Activated CD4-positive, alpha-beta memory T cell treated with anti-CD3 and anti-CD28 coated beads for 36 hours (primary cell): ENCODE measurements around the gene NAB1. TPM values are rescaled to one million over a fixed set of nuclear protein-coding genes. Genes with fewer than 3 reads are reported as not detected.

ENCODE experiments used
- CTCF ChIA-PET: fragments of 350-600 bp; sonication (Branson Sonifier 250); formaldehyde crosslinking; loops from one replicate; lab custom pipeline; 2021; ENCODE audit warnings: antibody characterized with exemption, inconsistent platforms; lab: Charles Lee
- POLR2A ChIA-PET: fragments of 350-600 bp; sonication (Branson Sonifier 250); formaldehyde crosslinking; loops from one replicate; lab custom pipeline; 2021; ENCODE audit warnings: antibody characterized with exemption; lab: Charles Lee
- DNase-seq: peaks from one replicate; pipeline ENCODE4 v3.0.0-alpha.2; 2020
- H3K27ac Mint-ChIP-seq: one replicate; pipeline ENCODE4 v1.8.0; 2021; ENCODE audit warnings: mixed read lengths
- H3K27me3 Mint-ChIP-seq: one replicate; pipeline ENCODE4 v1.8.0; 2021; ENCODE audit warnings: mixed read lengths
- H3K36me3 Mint-ChIP-seq: one replicate; pipeline ENCODE4 v1.8.0; 2021; ENCODE audit warnings: mixed read lengths
- H3K4me1 Mint-ChIP-seq: one replicate; pipeline ENCODE4 v1.8.0; 2021; ENCODE audit warnings: low read depth, mixed read lengths
- H3K4me3 Mint-ChIP-seq: one replicate; pipeline ENCODE4 v1.8.0; 2021; ENCODE audit warnings: mild to moderate bottlenecking, mixed read lengths
- H3K9me3 Mint-ChIP-seq: one replicate; pipeline ENCODE4 v1.8.0; 2021; ENCODE audit warnings: mixed read lengths
- intact Hi-C: fragments of 100-400 bp; cut with micrococcal nuclease; formaldehyde crosslinking; loops from one replicate; pipeline ENCODE4 v1.15.1; 2023
- total RNA-seq, 2 experiments: library from RNA; stranded (reverse); gene quantifications; one replicate each; pipeline ENCODE4 v1.2.3, GENCODE V29; 2021

NAB1 gene
- total RNA-seq, 2 experiments from 2014 or later: 48.7 to 51.5 TPM

DNA sequence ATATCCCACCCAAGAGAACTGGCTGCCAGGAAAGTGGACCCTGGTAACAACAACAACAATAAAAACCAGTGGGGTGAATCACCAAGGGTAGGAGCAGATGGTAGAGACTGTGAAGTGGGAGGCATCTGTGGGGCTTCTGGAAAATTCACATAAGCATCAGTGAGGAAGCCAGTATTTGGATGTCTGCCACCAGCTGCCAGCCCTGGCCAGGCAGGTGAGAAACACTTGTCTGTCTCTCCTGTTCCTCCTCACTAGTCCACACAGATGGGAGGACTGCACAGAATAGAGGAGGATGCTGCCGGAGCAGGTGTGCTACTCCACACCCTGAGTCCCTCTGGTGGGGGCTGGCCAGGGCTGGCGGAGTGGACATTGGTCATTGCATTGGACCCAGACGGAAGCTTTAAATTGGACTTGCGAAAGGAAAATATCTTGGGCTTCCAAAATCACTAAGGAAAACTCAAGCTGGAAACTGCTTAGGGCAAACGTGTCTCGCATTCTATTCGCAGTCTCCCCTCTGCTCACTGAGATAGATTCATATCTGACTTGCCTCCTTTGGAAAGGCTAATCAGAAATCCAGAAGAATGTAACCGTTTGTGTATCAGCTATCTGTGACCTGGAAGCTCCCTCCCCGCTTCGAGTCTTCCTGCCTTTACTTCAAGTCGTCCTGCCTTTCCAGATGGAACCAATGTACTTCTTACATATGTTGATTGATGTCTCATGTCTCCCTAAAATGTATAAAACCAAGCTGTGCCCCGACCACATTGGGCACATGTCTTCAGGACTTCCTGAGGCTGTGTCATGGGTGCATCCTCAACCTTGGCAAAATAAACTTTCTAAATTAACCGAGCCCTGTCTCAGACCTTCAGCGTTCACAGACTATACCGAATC lies 69.1 kb downstream of the NAB1 start:
- Mint-ChIP-seq H3K4me1 (peaks cover 81% of the 10 kb centered on the region), H3K27me3 (no peaks in the 10 kb centered on the region), H3K27ac (peak overlapping the region; percentile 97), H3K4me3 (peak overlapping the region; percentile 62), H3K9me3 (no peaks in the 10 kb centered on the region), H3K36me3 (no peaks in the 10 kb centered on the region)
- POLR2A ChIA-PET: interaction anchor here (1.5 to 2.8 kb wide), 4 partner anchors 24 to 67 kb away, joined by 6 to 25 read pairs (median 8); no protein-coding TSS in a partner anchor
- CTCF ChIA-PET: interaction anchor here (1.1 to 3.6 kb wide), 2 partner anchors 38 to 64 kb away, joined by 4 to 18 read pairs; no protein-coding TSS in a partner anchor
- intact Hi-C loops: loop anchor here (1.0 to 2.0 kb wide), 5 partner anchors 40 to 476 kb away; no protein-coding TSS in a partner anchor
- peak; percentile 63 for DNase-seq

DNA sequence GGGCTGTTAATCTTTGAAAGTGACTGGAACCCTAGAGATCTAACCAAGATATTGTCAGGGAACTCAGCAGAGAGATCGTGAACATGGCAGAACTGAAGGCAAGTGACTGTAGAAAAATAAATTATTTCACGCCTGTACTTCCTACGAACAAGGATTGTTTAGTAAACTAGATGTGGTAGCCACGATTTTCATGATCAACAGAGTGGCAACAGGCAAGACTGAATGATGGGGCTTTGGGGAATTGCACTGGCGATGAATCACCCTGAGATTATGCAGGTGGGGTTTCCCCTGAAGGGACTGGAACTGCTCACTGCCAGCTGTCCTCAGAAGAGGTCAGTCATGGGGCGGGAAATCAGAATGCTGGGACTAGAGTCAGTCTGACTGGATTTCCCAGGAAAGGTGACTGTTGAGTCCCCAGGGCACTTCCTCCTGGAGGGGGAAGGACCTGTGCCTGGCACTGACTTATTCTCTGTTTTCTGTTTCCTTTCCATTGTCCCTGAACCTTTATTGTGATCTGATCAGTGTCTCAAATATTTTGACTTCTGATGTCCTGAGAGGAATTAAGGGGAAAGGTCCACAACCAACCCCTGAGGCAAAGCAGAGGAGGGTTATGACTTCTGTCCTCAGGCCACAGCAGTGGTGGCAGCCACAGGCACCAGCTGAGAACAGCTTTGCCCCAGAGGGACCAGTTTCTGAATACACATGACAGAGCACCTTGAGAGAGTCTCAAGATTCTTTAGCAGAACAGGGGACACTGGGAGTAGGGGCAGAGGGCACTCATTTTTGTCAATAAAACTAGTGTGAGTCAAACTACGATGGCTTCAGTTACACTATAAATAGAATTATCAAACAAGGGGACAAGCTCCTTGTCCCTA lies 70.0 kb downstream of the NAB1 start:
- CTCF ChIA-PET: interaction anchor here (1.1 to 3.6 kb wide), 2 partner anchors 39 to 63 kb away, joined by 4 to 18 read pairs; no protein-coding TSS in a partner anchor
- DNase-seq: peak; percentile 91
- no peaks in the 10 kb centered on the region for H3K36me3 Mint-ChIP-seq
- peak overlapping the region; percentile 62 for H3K4me3 Mint-ChIP-seq
- H3K27ac Mint-ChIP-seq: peak overlapping the region; percentile 97
- H3K9me3 Mint-ChIP-seq: no peaks in the 10 kb centered on the region
- intact Hi-C loops: loop anchor here (1.0 to 2.0 kb wide), 5 partner anchors 41 to 475 kb away; no protein-coding TSS in a partner anchor
- POLR2A ChIA-PET: interaction anchor here (1.2 to 2.8 kb wide), 7 partner anchors 10 to 163 kb away, joined by 4 to 25 read pairs (median 6); no protein-coding TSS in a partner anchor
- H3K4me1 Mint-ChIP-seq: peaks cover 84% of the 10 kb centered on the region
- no peaks in the 10 kb centered on the region for H3K27me3 Mint-ChIP-seq

DNA sequence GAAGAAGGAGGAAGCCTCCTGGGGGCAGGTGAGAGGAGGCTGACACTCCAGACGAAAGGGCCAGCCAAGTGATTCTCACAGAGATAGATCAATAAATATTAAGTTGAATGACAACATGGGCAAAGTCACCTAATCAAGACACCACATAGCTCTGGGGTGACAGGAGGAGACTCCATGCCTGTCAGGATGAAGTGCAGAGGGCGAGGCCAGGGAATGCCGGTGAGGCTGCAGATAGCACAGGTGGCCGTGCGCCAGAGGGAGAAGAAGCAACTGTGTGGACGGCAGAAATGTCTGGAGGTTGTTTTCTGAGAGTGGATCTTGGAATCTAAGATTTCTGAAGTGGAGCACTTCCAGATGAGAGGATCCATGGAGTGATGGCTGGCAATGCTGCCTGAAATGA lies 71.4 kb downstream of the NAB1 start:
- no peak for DNase-seq
- H3K4me1 Mint-ChIP-seq: peaks cover 81% of the 10 kb centered on the region
- intact Hi-C loops: loop anchor here (5.0 kb wide), 2 partner anchors 302 to 1278 kb away; partner anchors contain the start of gene WDR75
- H3K9me3 Mint-ChIP-seq: no peaks in the 10 kb centered on the region
- no peaks in the 10 kb centered on the region for H3K36me3 Mint-ChIP-seq
- H3K27ac Mint-ChIP-seq: peak overlapping the region; percentile 97
- POLR2A ChIA-PET: interaction anchor here (0.8 to 2.8 kb wide), 6 partner anchors 12 to 186 kb away, joined by 3 to 45 read pairs (median 4); partner anchors contain the start of gene NEMP2
- no peaks in the 10 kb centered on the region for H3K27me3 Mint-ChIP-seq
- CTCF ChIA-PET: interaction anchor here (1.1 to 3.6 kb wide), 3 partner anchors 41 to 46 kb away, joined by 3 to 18 read pairs (median 6); no protein-coding TSS in a partner anchor
- H3K4me3 Mint-ChIP-seq: no peak overlapping the region

DNA sequence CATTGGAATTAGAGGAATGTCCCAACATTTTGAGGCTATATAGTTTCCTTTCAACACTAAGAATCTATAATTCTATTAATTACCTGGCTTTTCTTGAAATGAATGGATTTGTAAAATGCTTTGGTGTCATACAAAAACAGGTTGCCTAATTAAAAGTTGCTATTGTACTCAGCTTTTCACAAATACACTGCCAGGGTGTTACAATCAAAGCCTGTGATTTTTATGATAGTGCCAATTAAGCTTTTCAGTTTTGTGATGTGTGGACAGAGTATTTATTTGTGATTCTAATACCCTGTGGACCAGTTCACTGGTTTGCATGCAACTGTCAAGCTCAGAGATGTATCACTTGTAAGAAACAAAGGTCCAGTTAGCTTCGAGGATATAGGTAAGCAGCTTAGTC lies 71.8 kb downstream of the NAB1 start:
- H3K9me3 Mint-ChIP-seq: no peaks in the 10 kb centered on the region
- H3K4me1 Mint-ChIP-seq: peaks cover 85% of the 10 kb centered on the region
- H3K27ac Mint-ChIP-seq: peak overlapping the region; percentile 97
- H3K4me3 Mint-ChIP-seq: no peak overlapping the region
- ChIA-PET CTCF (interaction anchor here (1.1 to 3.6 kb wide), 3 partner anchors 41 to 46 kb away, joined by 3 to 18 read pairs (median 6); no protein-coding TSS in a partner anchor), POLR2A (interaction anchor here (0.8 to 2.8 kb wide), 5 partner anchors 13 to 187 kb away, joined by 3 to 45 read pairs (median 4); partner anchors contain the start of gene NEMP2)
- no peaks in the 10 kb centered on the region for H3K36me3 Mint-ChIP-seq
- intact Hi-C loops: loop anchor here (5.0 kb wide), 2 partner anchors 302 to 1278 kb away; partner anchors contain the start of gene WDR75
- no peak for DNase-seq
- no peaks in the 10 kb centered on the region for H3K27me3 Mint-ChIP-seq

GRCh38 chr2:190722061-190722759 lies 73.3 kb downstream of the NAB1 start:
- H3K27me3 Mint-ChIP-seq: no peaks in the 10 kb centered on the region
- peak overlapping the region; percentile 97 for H3K27ac Mint-ChIP-seq
- H3K4me1 Mint-ChIP-seq: peaks cover 83% of the 10 kb centered on the region
- peak; percentile 60 for DNase-seq
- no peaks in the 10 kb centered on the region for H3K9me3 Mint-ChIP-seq
- H3K4me3 Mint-ChIP-seq: peak overlapping the region; percentile 63
- ChIA-PET CTCF (interaction anchor here (1.0 to 1.9 kb wide), 5 partner anchors 14 to 188 kb away, joined by 3 to 7 read pairs (median 3); no protein-coding TSS in a partner anchor), POLR2A (interaction anchor here (0.7 to 2.8 kb wide), 13 partner anchors 10 to 466 kb away, joined by 3 to 45 read pairs (median 4); partner anchors contain the start of genes GLS and NAB1)
- H3K36me3 Mint-ChIP-seq: no peaks in the 10 kb centered on the region
- intact Hi-C loops: loop anchor here (1.0 to 5.0 kb wide), 16 partner anchors 14 to 1280 kb away; partner anchors contain the start of genes ASNSD1, NAB1, NABP1 and NEMP2

DNA sequence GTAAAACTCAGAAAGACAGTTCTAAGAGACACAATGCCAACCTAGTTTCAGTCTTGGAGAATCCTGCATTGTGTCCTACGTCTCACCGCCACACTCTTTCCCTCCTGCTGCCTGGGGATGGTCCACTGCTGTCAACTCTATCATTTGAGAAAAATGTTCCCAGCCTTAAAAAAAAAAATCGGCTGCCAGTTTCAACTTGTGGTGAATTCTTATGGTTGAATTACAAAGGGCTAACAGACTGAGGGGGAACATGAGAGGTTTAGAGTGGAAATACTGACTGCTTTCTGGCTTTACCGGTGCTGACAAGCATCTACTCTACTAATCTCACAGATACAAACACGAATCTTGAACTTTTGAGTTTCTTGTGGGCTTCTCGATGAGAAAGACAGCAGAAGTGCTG lies 74.0 kb downstream of the NAB1 start:
- DNase-seq: peak; percentile 27
- Mint-ChIP-seq H3K4me1 (peaks cover 77% of the 10 kb centered on the region), H3K9me3 (no peaks in the 10 kb centered on the region), H3K36me3 (no peaks in the 10 kb centered on the region), H3K27ac (peak overlapping the region; percentile 97), H3K4me3 (peak overlapping the region; percentile 63), H3K27me3 (no peaks in the 10 kb centered on the region)
- POLR2A ChIA-PET: interaction anchor here (0.7 to 2.8 kb wide), 11 partner anchors 9 to 467 kb away, joined by 3 to 45 read pairs (median 4); partner anchors contain the start of genes GLS and NAB1
- CTCF ChIA-PET: interaction anchor here (1.0 to 1.6 kb wide), 3 partner anchors 44 to 189 kb away, joined by 3 to 7 read pairs (median 3); no protein-coding TSS in a partner anchor
- intact Hi-C loops: loop anchor here (1.0 to 5.0 kb wide), 17 partner anchors 15 to 1281 kb away; partner anchors contain the start of genes ASNSD1, NAB1, NABP1 and NEMP2

DNA sequence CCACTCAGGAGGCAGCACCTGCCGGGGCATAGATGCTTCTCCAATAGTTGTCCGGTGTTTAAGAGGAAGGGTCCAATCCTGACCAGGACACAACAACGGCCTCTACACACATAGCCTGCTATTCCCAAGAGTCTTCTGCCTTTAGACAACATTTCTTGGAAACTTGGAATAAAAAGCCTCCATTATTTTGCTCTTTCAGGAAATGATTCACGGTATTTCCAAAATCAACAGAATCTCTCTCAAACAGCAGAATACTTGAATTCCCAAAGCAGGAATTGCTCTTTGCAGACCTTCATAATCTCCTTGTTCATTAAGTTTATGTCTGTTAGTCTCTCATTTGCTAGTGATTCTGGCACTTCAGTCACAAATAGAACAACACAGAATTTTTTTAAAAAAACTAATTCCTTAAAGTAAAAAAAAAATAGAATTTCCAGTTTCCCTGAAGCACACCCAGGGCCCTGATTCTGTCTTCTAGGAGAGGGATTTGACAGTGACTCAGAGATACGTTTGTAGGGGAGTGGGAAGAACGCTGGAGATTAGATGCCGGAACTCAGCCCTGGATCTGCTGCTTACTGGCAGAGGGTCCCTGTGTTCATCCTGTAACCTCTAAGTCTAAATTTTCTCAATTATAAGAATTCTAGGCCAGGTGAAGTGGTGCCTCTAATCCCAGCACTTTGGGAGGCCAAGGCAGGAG lies 74.7 kb downstream of the NAB1 start:
- ChIA-PET POLR2A (no interaction called here), CTCF (no interaction called here)
- no peaks in the 10 kb centered on the region for H3K36me3 Mint-ChIP-seq
- H3K4me3 Mint-ChIP-seq: peak overlapping the region; percentile 63
- intact Hi-C loops: loop anchor here (1.0 to 5.0 kb wide), 7 partner anchors 24 to 1281 kb away; partner anchors contain the start of genes NABP1, NEMP2, STAT4 and WDR75
- H3K27ac Mint-ChIP-seq: peak overlapping the region; percentile 97
- H3K4me1 Mint-ChIP-seq: peaks cover 70% of the 10 kb centered on the region
- DNase-seq: no peak
- no peaks in the 10 kb centered on the region for H3K27me3 Mint-ChIP-seq
- H3K9me3 Mint-ChIP-seq: no peaks in the 10 kb centered on the region

GRCh38 chr2:190726255-190726654 lies 77.4 kb downstream of the NAB1 start:
- ChIA-PET POLR2A (no interaction called here), CTCF (no interaction called here)
- H3K27me3 Mint-ChIP-seq: no peaks in the 10 kb centered on the region
- no peak overlapping the region for H3K27ac Mint-ChIP-seq
- intact Hi-C loops: no loop called here
- no peak overlapping the region for H3K4me3 Mint-ChIP-seq
- H3K4me1 Mint-ChIP-seq: peaks cover 44% of the 10 kb centered on the region
- DNase-seq: no peak
- H3K36me3 Mint-ChIP-seq: no peaks in the 10 kb centered on the region
- H3K9me3 Mint-ChIP-seq: no peaks in the 10 kb centered on the region

DNA sequence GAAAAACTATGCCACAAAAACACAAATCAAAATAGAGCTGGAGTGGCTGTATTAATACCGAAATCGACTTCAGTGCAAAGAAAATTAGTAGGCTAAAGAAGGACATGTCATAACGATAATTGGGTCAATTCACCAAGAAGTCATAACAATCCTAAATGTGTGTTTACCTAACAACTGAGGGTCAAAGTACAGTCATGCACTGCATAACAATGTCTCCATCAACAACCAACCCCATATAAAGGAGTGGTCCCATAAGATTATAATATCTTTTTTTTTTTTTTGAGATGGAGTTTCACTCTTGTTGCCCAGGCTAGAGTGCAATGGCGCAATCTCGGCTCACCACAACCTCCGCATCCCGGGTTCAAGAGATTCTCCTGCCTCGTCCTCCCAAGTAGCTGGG lies 87.5 kb downstream of the NAB1 start:
- H3K9me3 Mint-ChIP-seq: no peaks in the 10 kb centered on the region

GRCh38 chr2:190740449-190740848 lies 91.6 kb downstream of the NAB1 start:
- Mint-ChIP-seq H3K4me3 (no peak overlapping the region), H3K36me3 (no peaks in the 10 kb centered on the region), H3K9me3 (no peaks in the 10 kb centered on the region), H3K4me1 (peaks cover 11% of the 10 kb centered on the region), H3K27ac (no peak overlapping the region), H3K27me3 (no peaks in the 10 kb centered on the region)
- ChIA-PET POLR2A (interaction anchor here (0.6 kb wide), 1 partner anchor 49 kb away, joined by 3 read pairs; no protein-coding TSS in a partner anchor), CTCF (no interaction called here)
- intact Hi-C loops: no loop called here
- DNase-seq: no peak

More for the DNA sequence above, 87.5 kb downstream of the NAB1 start:
- Mint-ChIP-seq H3K4me3 (no peak overlapping the region), H3K27ac (no peak overlapping the region), H3K36me3 (no peaks in the 10 kb centered on the region), H3K27me3 (no peaks in the 10 kb centered on the region), H3K4me1 (no peaks in the 10 kb centered on the region)
- intact Hi-C loops: no loop called here
- ChIA-PET POLR2A (no interaction called here), CTCF (no interaction called here)
- no peak for DNase-seq
